HEK293T (cell line): ENCODE data around the gene CYRIA.

Experiments
- CTCF ChIA-PET: fragments of 350-600 bp; formaldehyde crosslinking; extraction: SDS; loops from one replicate; lab custom pipeline; 2021; ENCODE audit warnings: antibody characterized with exemption, inconsistent platforms; lab: Yijun Ruan, JAX
- POLR2A ChIA-PET: fragments of 350-600 bp; formaldehyde crosslinking; extraction: SDS; loops from one replicate; lab custom pipeline; 2020; ENCODE audit warnings: antibody characterized with exemption, inconsistent platforms; lab: Yijun Ruan, JAX
- DNase-seq: peaks from one replicate; pipeline ENCODE4 v3.0.0; 2012; ENCODE audit warnings: mixed read lengths; ENCODE audit errors: extremely low spot score
- ARNT ChIP-seq: fragments of 450-650 bp; IDR thresholded peaks from 2 replicates; pipeline ENCODE4 v1.6.1; 2017; ENCODE audit warnings: mild to moderate bottlenecking
- BHLHE40 ChIP-seq: fragments of 450-650 bp; IDR thresholded peaks from 2 replicates; pipeline ENCODE4 v1.6.1; 2016; ENCODE audit warnings: mild to moderate bottlenecking, moderate library complexity, borderline replicate concordance
- CTBP1 ChIP-seq: fragments of 450-650 bp; IDR thresholded peaks from 2 replicates; pipeline ENCODE4 v1.6.1; 2016; ENCODE audit warnings: borderline replicate concordance
- ELF4 ChIP-seq: fragments of 450-650 bp; IDR thresholded peaks from 2 replicates; pipeline ENCODE4 v1.6.1; 2017; ENCODE audit warnings: antibody characterized with exemption
- FOXA1 ChIP-seq: fragments of 450-650 bp; IDR thresholded peaks from 2 replicates; pipeline ENCODE4 v1.6.1; 2016; ENCODE audit warnings: mild to moderate bottlenecking
- FOXK2 ChIP-seq: fragments of 450-650 bp; IDR thresholded peaks from 2 replicates; pipeline ENCODE4 v1.6.1; 2016; ENCODE audit warnings: mild to moderate bottlenecking
- FOXM1 ChIP-seq: fragments of 450-650 bp; IDR thresholded peaks from 2 replicates; pipeline ENCODE4 v1.6.1; 2017; ENCODE audit warnings: mild to moderate bottlenecking, borderline replicate concordance
- HDGF ChIP-seq: fragments of 450-650 bp; IDR thresholded peaks from 2 replicates; pipeline ENCODE4 v1.6.1; 2017; ENCODE audit warnings: antibody characterized with exemption, borderline replicate concordance
- L3MBTL2 ChIP-seq: fragments of 450-650 bp; conservative IDR thresholded peaks from 2 replicates; pipeline ENCODE4 v1.6.1; 2016; ENCODE audit warnings: mild to moderate bottlenecking
- LEF1 ChIP-seq: fragments of 450-650 bp; IDR thresholded peaks from 2 replicates; pipeline ENCODE4 v1.6.1; 2017; ENCODE audit warnings: mild to moderate bottlenecking, borderline replicate concordance
- NFRKB ChIP-seq: fragments of 450-650 bp; IDR thresholded peaks from 2 replicates; pipeline ENCODE4 v1.6.1; 2016; ENCODE audit warnings: mild to moderate bottlenecking, moderate library complexity
- PKNOX1 ChIP-seq: fragments of 450-650 bp; IDR thresholded peaks from 2 replicates; pipeline ENCODE4 v1.6.1; 2016
- SP1 ChIP-seq: fragments of 450-650 bp; IDR thresholded peaks from 2 replicates; pipeline ENCODE4 v1.6.1; 2017
- SUZ12 ChIP-seq: fragments of 450-650 bp; IDR thresholded peaks from 2 replicates; pipeline ENCODE4 v1.6.1; 2016; ENCODE audit warnings: mild to moderate bottlenecking
- TARDBP ChIP-seq: fragments of 450-650 bp; IDR thresholded peaks from 2 replicates; pipeline ENCODE4 v1.6.1; 2016
- ZNF384 ChIP-seq: fragments of 450-650 bp; IDR thresholded peaks from 2 replicates; pipeline ENCODE4 v1.6.1; 2016

CYRIA gene

DNA sequence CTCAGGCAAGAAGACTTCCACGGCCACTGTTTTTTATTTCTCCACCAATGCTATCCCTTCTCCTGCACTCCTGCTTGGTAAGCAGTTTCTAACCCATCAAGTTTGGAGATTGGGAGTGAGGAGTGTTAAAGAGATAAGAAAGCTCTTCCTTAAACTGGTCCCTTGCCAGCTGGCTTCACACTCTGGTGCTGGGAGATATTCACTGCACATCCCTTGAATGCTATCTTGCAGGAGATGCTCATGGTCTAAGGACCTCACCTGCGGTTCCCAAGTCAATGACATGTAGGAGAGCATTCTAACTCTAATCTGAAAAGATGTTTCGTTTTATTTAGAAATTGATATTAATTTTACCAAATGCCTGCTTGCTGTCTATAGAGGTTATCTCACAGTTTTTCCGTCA is 28.2 kb upstream of the CYRIA start:
- no peak for DNase-seq
- POLR2A ChIA-PET: no interaction called here
- TF ChIP-seq LEF1 (no peak), CTBP1 (no peak)
- CTCF ChIA-PET: no interaction called here

GRCh38 chr2:16691261-16691660 is 25.6 kb upstream of the CYRIA start:
- TF ChIP-seq L3MBTL2: no peak
- TF ChIP-seq FOXK2: no peak
- TF ChIP-seq ARNT: no peak
- TF ChIP-seq CTBP1: no peak
- no peak for TF ChIP-seq NFRKB
- POLR2A ChIA-PET: no interaction called here
- DNase-seq: no peak
- CTCF ChIA-PET: no interaction called here

DNA sequence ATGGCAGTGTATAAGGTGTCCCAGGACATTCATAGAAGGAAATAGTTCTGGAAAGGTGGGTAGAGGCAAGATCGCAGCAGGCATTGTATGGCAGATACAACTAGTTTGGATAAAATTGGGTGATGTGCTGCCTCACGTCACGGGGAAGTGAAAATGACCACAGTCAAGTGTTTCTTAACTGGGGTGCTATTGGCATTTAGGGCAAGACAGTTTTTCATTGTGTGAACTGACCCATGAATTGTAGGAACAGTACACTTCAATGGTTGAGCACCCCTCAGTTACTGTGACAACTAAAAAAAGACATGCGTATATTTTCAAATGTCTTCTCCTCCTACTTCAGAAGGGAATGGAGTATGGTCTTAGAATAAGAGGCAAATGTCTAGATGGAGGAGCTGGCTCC is 22.3 kb upstream of the CYRIA start:
- TF ChIP-seq SP1 (no peak), HDGF (no peak), L3MBTL2 (no peak), BHLHE40 (no peak), ZNF384 (no peak), FOXM1 (no peak), ARNT (no peak), LEF1 (no peak), TARDBP (no peak), CTBP1 (no peak), FOXA1 (no peak), PKNOX1 (no peak), FOXK2 (no peak)
- DNase-seq: no peak
- CTCF ChIA-PET: no interaction called here
- POLR2A ChIA-PET: no interaction called here

GRCh38 chr2:16687222-16687621 is 21.6 kb upstream of the CYRIA start:
- DNase-seq: no peak
- TF ChIP-seq FOXK2 (no peak), HDGF (no peak), CTBP1 (no peak), LEF1 (no peak), ARNT (no peak), SP1 (no peak), ZNF384 (no peak), BHLHE40 (no peak)
- ChIA-PET CTCF (no interaction called here), POLR2A (no interaction called here)

GRCh38 chr2:16686641-16687040 is 21.0 kb upstream of the CYRIA start:
- ChIA-PET CTCF (no interaction called here), POLR2A (no interaction called here)
- no peak for TF ChIP-seq ARNT
- TF ChIP-seq CTBP1: no peak
- no peak for TF ChIP-seq SUZ12
- no peak for TF ChIP-seq ELF4
- TF ChIP-seq FOXK2: no peak
- no peak for TF ChIP-seq LEF1
- TF ChIP-seq NFRKB: no peak
- TF ChIP-seq TARDBP: no peak
- TF ChIP-seq PKNOX1: no peak
- TF ChIP-seq L3MBTL2: no peak
- TF ChIP-seq HDGF: no peak
- TF ChIP-seq SP1: no peak
- no peak for TF ChIP-seq FOXM1
- TF ChIP-seq ZNF384: no peak
- TF ChIP-seq FOXA1: no peak
- no peak for TF ChIP-seq BHLHE40
- no peak for DNase-seq

- ChIA-PET CTCF (no interaction called here), POLR2A (no interaction called here)
- TF ChIP-seq L3MBTL2: no peak
- no peak for TF ChIP-seq ELF4
- no peak for TF ChIP-seq HDGF
- no peak for TF ChIP-seq TARDBP
- no peak for TF ChIP-seq NFRKB
- DNase-seq: no peak
Observed at GRCh38 chr2:16685340-16685715, 19.7 kb upstream of the CYRIA start.

DNA sequence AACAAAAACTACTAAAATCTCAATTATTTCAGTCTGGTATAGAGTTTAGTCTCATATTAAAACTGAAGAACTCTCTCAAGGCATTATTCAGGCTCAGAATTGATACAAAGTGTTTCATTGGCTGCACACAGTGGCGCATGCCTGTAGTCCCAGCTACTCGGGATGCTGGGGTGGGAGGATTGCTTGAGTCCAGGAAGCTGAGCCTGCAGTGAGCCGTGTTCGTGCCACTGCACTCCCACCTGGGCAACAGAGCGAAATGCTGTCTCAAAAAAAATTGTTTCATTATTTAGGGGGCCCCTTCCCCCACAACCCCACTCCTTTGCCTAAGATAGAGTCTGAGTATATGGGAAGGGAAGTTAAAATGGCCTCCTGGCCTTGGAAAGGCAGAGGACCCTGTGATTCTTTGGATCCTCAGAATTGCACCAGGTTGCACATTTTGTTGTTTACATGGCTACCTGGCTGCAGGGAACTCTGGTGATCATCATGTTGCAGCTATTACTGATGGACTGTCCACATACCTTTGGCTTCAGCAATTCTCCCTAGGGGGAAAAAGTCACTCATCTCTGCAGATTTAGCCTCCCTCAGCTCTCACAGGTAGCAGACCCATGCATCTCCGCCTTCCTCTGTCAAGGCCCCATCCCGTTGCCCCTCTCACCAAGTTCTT is 19.2 kb upstream of the CYRIA start:
- TF ChIP-seq FOXA1: no peak
- DNase-seq: no peak
- POLR2A ChIA-PET: no interaction called here
- CTCF ChIA-PET: interaction anchor here (0.6 kb wide), 1 partner anchor 31 kb away, joined by 3 read pairs; no protein-coding TSS in a partner anchor

DNA sequence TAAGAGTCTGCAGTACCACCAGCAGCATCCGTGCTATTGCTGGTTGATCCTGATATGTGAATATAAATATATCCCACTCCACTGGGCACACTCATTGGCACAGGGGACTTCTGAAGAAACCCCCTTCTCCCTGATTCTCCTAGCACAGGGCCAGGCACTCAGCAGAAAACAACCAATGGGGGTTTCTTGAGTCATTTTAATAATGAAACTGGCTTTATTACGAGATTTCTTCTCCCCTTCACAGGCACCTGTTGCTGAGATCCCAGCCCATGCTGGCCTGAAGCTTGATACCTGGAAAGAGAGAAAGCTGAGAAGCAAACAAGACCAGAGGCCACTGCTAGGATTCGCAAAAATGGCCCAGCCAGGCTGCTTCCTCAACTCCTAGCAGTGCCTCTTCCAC is 17.9 kb upstream of the CYRIA start:
- POLR2A ChIA-PET: no interaction called here

More for the DNA sequence above, 17.9 kb upstream of the CYRIA start:
- no peak for DNase-seq
- TF ChIP-seq FOXK2: no peak
- TF ChIP-seq ELF4: no peak
- no peak for TF ChIP-seq L3MBTL2
- TF ChIP-seq ZNF384: no peak
- no peak for TF ChIP-seq PKNOX1
- TF ChIP-seq HDGF: no peak
- TF ChIP-seq NFRKB: no peak
- no peak for TF ChIP-seq CTBP1
- TF ChIP-seq SP1: no peak
- no peak for TF ChIP-seq FOXA1
- TF ChIP-seq BHLHE40: no peak
- TF ChIP-seq SUZ12: no peak
- no peak for TF ChIP-seq LEF1
- no peak for TF ChIP-seq TARDBP
- TF ChIP-seq ARNT: no peak
- CTCF ChIA-PET: no interaction called here
